Measurements from ENCODE around the gene TC2N. TPM values are rescaled to one million over a fixed set of nuclear protein-coding genes. Genes with fewer than 3 reads are reported as not detected.

TC2N gene
- total RNA-seq, 1 experiment from 2014 or later: 15.9 TPM

- no peaks in the 10 kb centered on the region for H3K9me3 ChIP-seq (ENCODE audit: control insufficient read depth in 1 of 2, insufficient read depth in 1 of 2, low read depth in 1 of 2, low read length in 2 of 2)
- ChIA-PET RAD21 (ENCODE audit: low non-redundant PET in 1 of 2, low total read pairs in 2 of 2, uncharacterized antibody in 2 of 2, unreplicated experiment in 2 of 2) (no interaction called here), CTCF (no interaction called here), POLR2A (no interaction called here)
- no TSS peak for BruUV-seq (replicated peaks)
- intact Hi-C loops (cut with micrococcal nuclease): no loop called here
- no peak for TF ChIP-seq ZFX (IDR thresholded peaks at IDR 0.05)
- TF ChIP-seq YY1 (IDR thresholded peaks at IDR 0.05; ENCODE audit: extremely low read depth, insufficient replicate concordance, low read depth, low read length): no peak
- TF ChIP-seq CTCF (IDR thresholded peaks at IDR 0.05 in 2 of 3, conservative IDR thresholded peaks at IDR 0.05 in 1 of 3; ENCODE audit: borderline replicate concordance in 1 of 3, insufficient read depth in 1 of 3, low read depth in 2 of 3, low read length in 2 of 3): no peak
- TF ChIP-seq CEBPB (IDR thresholded peaks at IDR 0.05; ENCODE audit: low read depth): no peak
- H3K9me2 ChIP-seq (ENCODE audit: insufficient read depth): no peaks in the 10 kb centered on the region
- no peak overlapping the region for H3K9ac ChIP-seq (ENCODE audit: low read length)
- H3K4me1 ChIP-seq (ENCODE audit: control insufficient read depth in 1 of 2, insufficient read depth in 2 of 2, low read length in 2 of 2): no peaks in the 10 kb centered on the region
- H4K20me1 ChIP-seq (ENCODE audit: insufficient read depth): no peaks in the 10 kb centered on the region
- H3K4me2 ChIP-seq (ENCODE audit: low read length): no peak overlapping the region
- no peak overlapping the region for H2AFZ ChIP-seq (ENCODE audit: low read depth, low read length, poor library complexity, severe bottlenecking)
- ATAC-seq (no peak), DNase-seq (ENCODE audit: low read depth, low spot score) (no peak)
- H3K27ac ChIP-seq (ENCODE audit: low read depth, low read length): no peak overlapping the region
- H3K79me2 ChIP-seq (ENCODE audit: insufficient read depth, low read length): no peaks in the 10 kb centered on the region
- no peaks in the 10 kb centered on the region for H3K36me3 ChIP-seq (ENCODE audit: control insufficient read depth in 1 of 2, insufficient read depth in 2 of 2, low read length in 2 of 2)
- no peaks in the 10 kb centered on the region for H3K27me3 ChIP-seq (ENCODE audit: insufficient read depth, low read length)
- no peak overlapping the region for H3K4me3 ChIP-seq (replicated peaks in 1 of 2; ENCODE audit: low read depth in 1 of 2, low read length in 2 of 2)
These were observed 23.0 kb upstream of the TC2N start for GRCh38 chr14:91890291-91890749.

- Histone ChIP-seq H3K27me3 (ENCODE audit: insufficient read depth, low read length) (no peaks in the 10 kb centered on the region), H3K9me2 (ENCODE audit: insufficient read depth) (no peaks in the 10 kb centered on the region), H3K27ac (ENCODE audit: low read depth, low read length) (no peak overlapping the region), H3K79me2 (ENCODE audit: insufficient read depth, low read length) (no peaks in the 10 kb centered on the region), H3K4me3 (replicated peaks in 1 of 2; ENCODE audit: low read depth in 1 of 2, low read length in 2 of 2) (no peak overlapping the region), H3K36me3 (ENCODE audit: control insufficient read depth in 1 of 2, insufficient read depth in 2 of 2, low read length in 2 of 2) (no peaks in the 10 kb centered on the region), H4K20me1 (ENCODE audit: insufficient read depth) (no peaks in the 10 kb centered on the region), H3K4me2 (ENCODE audit: low read length) (no peak overlapping the region), H2AFZ (ENCODE audit: low read depth, low read length, poor library complexity, severe bottlenecking) (no peak overlapping the region), H3K9ac (ENCODE audit: low read length) (no peak overlapping the region), H3K4me1 (ENCODE audit: control insufficient read depth in 1 of 2, insufficient read depth in 2 of 2, low read length in 2 of 2) (no peaks in the 10 kb centered on the region), H3K9me3 (ENCODE audit: control insufficient read depth in 1 of 2, insufficient read depth in 1 of 2, low read depth in 1 of 2, low read length in 2 of 2) (no peaks in the 10 kb centered on the region)
- CTCF ChIA-PET: no interaction called here
- ATAC-seq (no peak), DNase-seq (ENCODE audit: low read depth, low spot score) (no peak)
- RAD21 ChIA-PET (ENCODE audit: low non-redundant PET in 1 of 2, low total read pairs in 2 of 2, uncharacterized antibody in 2 of 2, unreplicated experiment in 2 of 2): no interaction called here
- BruUV-seq (replicated peaks): no TSS peak
- intact Hi-C loops (cut with micrococcal nuclease): no loop called here
- POLR2A ChIA-PET: no interaction called here
- TF ChIP-seq SIN3A (IDR thresholded peaks at IDR 0.05; ENCODE audit: low read depth) (no peak), EZH2 (IDR thresholded peaks at IDR 0.05) (no peak), POLR2A (IDR thresholded peaks at IDR 0.05; ENCODE audit: borderline replicate concordance, extremely low read depth, insufficient read depth, insufficient read length) (no peak), MAX (IDR thresholded peaks at IDR 0.05) (no peak), TCF7L2 (IDR thresholded peaks at IDR 0.05; ENCODE audit: borderline replicate concordance, extremely low read depth, insufficient read depth, insufficient read length) (no peak), RAD21 (IDR thresholded peaks at IDR 0.05; ENCODE audit: low read depth) (no peak), EZH2phosphoT487 (IDR thresholded peaks at IDR 0.05; ENCODE audit: borderline replicate concordance) (no peak), ATF3 (IDR thresholded peaks at IDR 0.05) (no peak), SP1 (IDR thresholded peaks at IDR 0.05; ENCODE audit: low read depth) (no peak), CTCF (IDR thresholded peaks at IDR 0.05 in 2 of 3, conservative IDR thresholded peaks at IDR 0.05 in 1 of 3; ENCODE audit: borderline replicate concordance in 1 of 3, insufficient read depth in 1 of 3, low read depth in 2 of 3, low read length in 2 of 3) (no peak), POLR2AphosphoS5 (IDR thresholded peaks at IDR 0.05; ENCODE audit: low read depth, low read length) (no peak), EGR1 (IDR thresholded peaks at IDR 0.05; ENCODE audit: low read depth) (no peak), ELF1 (IDR thresholded peaks at IDR 0.05; ENCODE audit: borderline replicate concordance, low read depth) (no peak), FOSL1 (IDR thresholded peaks at IDR 0.05; ENCODE audit: low read depth) (no peak)
These were observed 22.3 kb upstream of the TC2N start for GRCh38 chr14:91889477-91890211.
